Omental fat pad (tissue), 4 donors: ENCODE results near the gene HTATSF1. TPM values are rescaled to one million over a fixed set of nuclear protein-coding genes. Genes with fewer than 3 reads are reported as not detected.

Experiments
- ATAC-seq: fragments of 150-250 bp; one replicate; pipeline ENCODE4 v1.9.1; 2016; ENCODE audit warnings: mild to moderate bottlenecking, moderate library complexity; ENCODE audit not compliant: low FRiP score
- DNase-seq: peaks from one replicate; pipeline ENCODE4 v3.0.0-alpha.2; 2019; ENCODE audit warnings: low spot score
- total RNA-seq, 4 donors: library from RNA; depleted of rRNA; stranded (reverse); fragments of >200 nt; gene quantifications; one replicate each; pipeline ENCODE4 v1.1.0, GENCODE V29; 2016
- TF ChIP-seq, protein P1 (sequence below), 3 donors: fragments of 450-650 bp; IDR thresholded peaks; one replicate each; pipeline ENCODE4 v1.5.1; 2016 to 2017; ENCODE audit warnings: antibody characterized with exemption in 3 of 3, mild to moderate bottlenecking in 3 of 3, moderate library complexity in 2 of 3

The HTATSF1 gene, protein sequence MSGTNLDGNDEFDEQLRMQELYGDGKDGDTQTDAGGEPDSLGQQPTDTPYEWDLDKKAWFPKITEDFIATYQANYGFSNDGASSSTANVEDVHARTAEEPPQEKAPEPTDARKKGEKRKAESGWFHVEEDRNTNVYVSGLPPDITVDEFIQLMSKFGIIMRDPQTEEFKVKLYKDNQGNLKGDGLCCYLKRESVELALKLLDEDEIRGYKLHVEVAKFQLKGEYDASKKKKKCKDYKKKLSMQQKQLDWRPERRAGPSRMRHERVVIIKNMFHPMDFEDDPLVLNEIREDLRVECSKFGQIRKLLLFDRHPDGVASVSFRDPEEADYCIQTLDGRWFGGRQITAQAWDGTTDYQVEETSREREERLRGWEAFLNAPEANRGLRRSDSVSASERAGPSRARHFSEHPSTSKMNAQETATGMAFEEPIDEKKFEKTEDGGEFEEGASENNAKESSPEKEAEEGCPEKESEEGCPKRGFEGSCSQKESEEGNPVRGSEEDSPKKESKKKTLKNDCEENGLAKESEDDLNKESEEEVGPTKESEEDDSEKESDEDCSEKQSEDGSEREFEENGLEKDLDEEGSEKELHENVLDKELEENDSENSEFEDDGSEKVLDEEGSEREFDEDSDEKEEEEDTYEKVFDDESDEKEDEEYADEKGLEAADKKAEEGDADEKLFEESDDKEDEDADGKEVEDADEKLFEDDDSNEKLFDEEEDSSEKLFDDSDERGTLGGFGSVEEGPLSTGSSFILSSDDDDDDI
- total RNA-seq: 10 to 100 TPM; 42.6 to 55.7 (median 49.2) TPM

DNA sequence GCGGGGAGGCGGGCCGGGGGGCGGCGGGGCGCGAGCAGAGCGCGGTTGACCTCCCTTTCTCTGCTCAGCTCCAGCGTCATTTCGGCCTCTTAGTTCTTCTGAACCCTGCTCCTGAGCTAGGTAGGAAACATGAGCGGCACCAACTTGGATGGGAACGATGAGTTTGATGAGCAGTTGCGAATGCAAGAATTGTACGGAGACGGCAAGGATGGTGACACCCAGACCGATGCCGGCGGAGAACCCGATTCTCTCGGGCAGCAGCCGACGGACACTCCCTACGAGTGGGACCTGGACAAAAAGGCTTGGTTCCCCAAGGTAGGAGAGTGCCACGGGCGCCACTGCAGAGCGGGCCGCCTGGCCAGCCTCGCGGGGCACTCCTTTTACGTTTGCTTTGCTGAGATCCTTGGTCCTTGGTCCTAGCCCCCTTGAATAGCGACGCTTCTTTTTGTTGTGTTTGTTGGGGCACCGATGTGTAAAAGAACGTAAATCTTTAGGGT is at the start of gene HTATSF1:
HTATSF1 (plus strand) TSS at position 37 of the 497 bp plus-strand sequence; CDS start at position 130, 93 bp downstream.
- DNase-seq: no peak
- no peak for ATAC-seq

DNA sequence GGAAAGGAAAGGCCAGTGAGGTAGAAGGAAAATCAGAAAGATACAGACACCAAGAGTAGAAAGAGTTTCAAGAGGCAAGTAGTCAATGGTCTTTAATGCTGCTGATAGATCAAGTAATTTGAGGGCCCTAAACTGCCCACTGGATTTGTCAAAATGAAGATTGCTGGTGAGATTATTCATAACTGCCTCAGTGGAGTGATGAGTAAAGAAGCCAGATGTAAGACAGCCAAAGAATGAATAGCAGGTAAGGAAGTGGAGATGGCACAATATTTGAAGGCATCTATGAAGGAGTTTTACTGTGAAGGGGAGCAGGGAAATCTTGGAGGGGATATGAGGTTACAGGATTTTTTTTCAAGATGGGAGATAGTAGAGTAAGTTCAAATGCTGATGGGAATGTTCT is 49.4 kb upstream of the HTATSF1 start:
- ATAC-seq: no peak

More for the DNA sequence above, at the start of gene HTATSF1:
- TF ChIP-seq, protein P1, sequence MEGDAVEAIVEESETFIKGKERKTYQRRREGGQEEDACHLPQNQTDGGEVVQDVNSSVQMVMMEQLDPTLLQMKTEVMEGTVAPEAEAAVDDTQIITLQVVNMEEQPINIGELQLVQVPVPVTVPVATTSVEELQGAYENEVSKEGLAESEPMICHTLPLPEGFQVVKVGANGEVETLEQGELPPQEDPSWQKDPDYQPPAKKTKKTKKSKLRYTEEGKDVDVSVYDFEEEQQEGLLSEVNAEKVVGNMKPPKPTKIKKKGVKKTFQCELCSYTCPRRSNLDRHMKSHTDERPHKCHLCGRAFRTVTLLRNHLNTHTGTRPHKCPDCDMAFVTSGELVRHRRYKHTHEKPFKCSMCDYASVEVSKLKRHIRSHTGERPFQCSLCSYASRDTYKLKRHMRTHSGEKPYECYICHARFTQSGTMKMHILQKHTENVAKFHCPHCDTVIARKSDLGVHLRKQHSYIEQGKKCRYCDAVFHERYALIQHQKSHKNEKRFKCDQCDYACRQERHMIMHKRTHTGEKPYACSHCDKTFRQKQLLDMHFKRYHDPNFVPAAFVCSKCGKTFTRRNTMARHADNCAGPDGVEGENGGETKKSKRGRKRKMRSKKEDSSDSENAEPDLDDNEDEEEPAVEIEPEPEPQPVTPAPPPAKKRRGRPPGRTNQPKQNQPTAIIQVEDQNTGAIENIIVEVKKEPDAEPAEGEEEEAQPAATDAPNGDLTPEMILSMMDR (IDR thresholded peaks at IDR 0.05): no peak

DNA sequence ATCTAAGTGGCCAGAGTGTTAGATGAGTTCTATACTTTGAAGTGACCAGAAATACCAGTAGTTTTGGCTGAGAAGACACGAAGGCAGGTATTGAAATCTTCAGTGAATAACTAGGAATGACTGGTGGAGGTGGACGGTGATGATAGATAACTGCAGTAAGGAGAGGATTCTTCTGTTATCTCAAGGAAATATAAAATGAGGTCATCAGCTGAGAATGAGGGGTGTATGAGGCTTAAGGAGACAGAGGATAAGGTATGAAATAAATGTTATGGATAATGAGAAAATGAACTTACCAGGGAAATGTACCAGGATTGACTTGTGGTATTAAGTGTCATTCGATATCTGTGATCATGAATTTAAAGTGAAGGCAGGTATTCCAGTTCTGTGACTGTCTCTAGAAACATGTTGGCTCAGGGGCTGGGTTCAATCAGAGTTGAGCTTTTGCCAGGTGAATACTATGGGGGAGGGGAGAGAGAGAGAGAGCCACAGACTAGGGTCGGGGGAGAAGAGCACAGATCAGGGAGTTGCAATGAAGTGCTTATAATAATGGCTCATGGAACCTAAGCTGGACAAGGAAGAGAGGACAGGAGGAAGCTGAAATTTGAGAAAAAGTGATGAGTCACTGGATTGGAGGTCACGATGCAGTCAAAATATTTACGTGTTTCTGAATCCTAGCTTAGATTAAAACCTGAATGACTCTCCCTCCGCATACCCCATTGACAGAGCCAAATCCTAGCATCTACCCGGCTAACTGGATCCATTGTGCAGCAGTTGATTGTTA is 47.2 kb upstream of the HTATSF1 start:
- TF ChIP-seq, protein P1 (IDR thresholded peaks at IDR 0.05): no peak
- DNase-seq (no peak), ATAC-seq (no peak)

More for the DNA sequence above, 49.4 kb upstream of the HTATSF1 start:
- no peak for DNase-seq
- TF ChIP-seq, protein P1 (IDR thresholded peaks at IDR 0.05): no peak

DNA sequence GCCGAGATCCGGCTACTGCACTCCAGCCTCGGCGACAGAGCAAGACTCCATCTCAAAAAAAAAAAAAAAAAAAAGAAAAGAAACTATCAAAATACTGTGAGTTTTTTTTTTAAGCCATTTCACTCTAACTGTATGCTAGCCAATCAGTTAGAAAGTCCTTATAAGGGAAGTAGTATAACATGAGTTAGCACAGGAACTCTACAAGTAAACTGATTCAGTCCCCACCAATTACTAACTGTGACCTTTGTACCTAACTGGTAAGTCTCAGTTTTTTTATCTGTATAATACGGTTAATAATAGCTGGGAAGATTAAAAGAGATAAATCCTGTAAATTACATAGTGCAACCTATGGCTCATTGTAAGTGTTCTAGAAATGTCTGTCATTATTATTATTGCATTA is 44.8 kb upstream of the HTATSF1 start:
- ATAC-seq (no peak), DNase-seq (no peak)
- TF ChIP-seq, protein P1 (IDR thresholded peaks at IDR 0.05): no peak

DNA sequence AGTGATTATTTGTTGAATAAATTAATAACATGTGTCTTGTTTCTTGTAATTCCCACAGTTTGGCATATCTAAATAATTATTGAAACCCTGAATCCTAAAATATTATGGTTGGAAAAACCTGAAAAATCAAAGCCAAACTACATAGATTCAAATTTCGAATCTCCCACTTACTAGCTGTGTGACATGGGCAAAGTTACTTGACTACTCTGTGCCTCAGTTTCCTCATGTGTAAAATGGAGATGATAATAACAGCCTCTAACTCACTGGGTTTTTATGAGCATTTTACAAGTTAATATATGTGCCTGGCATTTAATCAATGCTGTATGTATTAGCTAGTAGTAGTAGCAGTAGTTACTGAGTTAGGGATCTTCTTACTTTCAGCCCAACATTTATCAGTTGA is 44.3 kb upstream of the HTATSF1 start:
- no peak for DNase-seq
- TF ChIP-seq, protein P1 (IDR thresholded peaks at IDR 0.05): no peak
- ATAC-seq: no peak

DNA sequence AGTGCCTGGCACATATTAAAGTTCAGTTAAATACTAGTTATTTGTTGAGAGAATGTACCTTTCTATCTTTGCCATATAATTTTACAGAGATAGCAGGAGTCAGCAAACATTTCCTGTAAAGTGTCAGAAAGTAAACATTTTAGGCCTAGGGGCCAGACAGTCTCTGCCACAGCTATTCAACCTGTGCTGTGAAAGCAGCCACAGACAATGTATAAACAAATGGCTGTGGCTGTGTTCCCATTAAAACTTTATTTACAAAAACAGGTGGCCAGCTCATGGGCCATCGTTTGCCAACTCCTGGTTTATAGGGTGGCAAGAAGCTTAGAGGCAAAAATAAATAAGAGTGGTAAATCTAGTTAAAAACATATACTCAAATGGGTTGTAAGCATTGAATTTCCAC is 43.6 kb upstream of the HTATSF1 start:
- DNase-seq: no peak
- ATAC-seq: no peak
- TF ChIP-seq, protein P1 (IDR thresholded peaks at IDR 0.05): no peak
